ENCODE data around the gene MYH16.

Gene MYH16

GRCh38 chr7:99359465-99360154 is 87.0 kb downstream of the MYH16 start:
- no peak for TF ChIP-seq CTCF (IDR thresholded peaks at IDR 0.05; ENCODE audit: insufficient read depth, low read depth, low read length, missing control alignments)
- no peak overlapping the region for H3K4me3 ChIP-seq (ENCODE audit: low read length)

More at GRCh38 chr7:99359465-99360154, 87.0 kb downstream of the MYH16 start:
- no peak for DNase-seq (ENCODE audit: low read depth)

All from epithelial cell of esophagus (primary cell).